D721Med (cell line): ENCODE measurements around the gene SLC20A1.

Experiments
- DNase-seq: peaks from one replicate; pipeline ENCODE4 v3.0.0; 2011; ENCODE audit warnings: low spot score; ENCODE audit not compliant: insufficient read length
- FAIRE-seq: peaks from 2 replicates; lab custom pipeline; 2011; peaks lifted over from hg19 to GRCh38; lab: Jason Lieb, UNC
- TF ChIP-seq, protein P1 (sequence below): IDR thresholded peaks from 2 replicates; pipeline ENCODE4 v1.5.1; 2012; ENCODE audit warnings: mild to moderate bottlenecking, control low read depth; ENCODE audit not compliant: insufficient read depth; ENCODE audit errors: missing control alignments

The SLC20A1 gene

DNA sequence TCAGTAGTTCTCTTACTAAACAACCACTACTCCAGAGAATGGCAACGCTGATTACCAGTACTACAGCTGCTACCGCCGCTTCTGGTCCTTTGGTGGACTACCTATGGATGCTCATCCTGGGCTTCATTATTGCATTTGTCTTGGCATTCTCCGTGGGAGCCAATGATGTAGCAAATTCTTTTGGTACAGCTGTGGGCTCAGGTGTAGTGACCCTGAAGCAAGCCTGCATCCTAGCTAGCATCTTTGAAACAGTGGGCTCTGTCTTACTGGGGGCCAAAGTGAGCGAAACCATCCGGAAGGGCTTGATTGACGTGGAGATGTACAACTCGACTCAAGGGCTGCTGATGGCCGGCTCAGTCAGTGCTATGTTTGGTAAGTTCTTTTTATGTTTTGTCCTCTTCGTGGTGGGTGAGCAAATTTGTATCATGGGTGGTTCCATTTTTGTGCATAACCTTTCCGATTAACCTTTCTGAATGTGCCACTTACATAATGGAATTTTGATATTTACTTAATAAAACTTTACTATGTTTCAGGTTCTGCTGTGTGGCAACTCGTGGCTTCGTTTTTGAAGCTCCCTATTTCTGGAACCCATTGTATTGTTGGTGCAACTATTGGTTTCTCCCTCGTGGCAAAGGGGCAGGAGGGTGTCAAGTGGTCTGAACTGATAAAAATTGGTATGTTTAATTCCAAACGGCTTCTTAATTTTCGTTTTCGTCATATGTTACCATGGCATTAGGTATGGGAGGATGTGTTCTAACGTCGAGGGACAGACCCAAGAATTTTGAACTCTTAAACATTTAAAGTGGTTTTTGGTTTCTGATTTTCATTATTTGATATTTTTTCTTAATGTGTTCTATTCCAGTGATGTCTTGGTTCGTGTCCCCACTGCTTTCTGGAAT is 1.3 kb downstream of the SLC20A1 start:
- TF ChIP-seq, protein P1, sequence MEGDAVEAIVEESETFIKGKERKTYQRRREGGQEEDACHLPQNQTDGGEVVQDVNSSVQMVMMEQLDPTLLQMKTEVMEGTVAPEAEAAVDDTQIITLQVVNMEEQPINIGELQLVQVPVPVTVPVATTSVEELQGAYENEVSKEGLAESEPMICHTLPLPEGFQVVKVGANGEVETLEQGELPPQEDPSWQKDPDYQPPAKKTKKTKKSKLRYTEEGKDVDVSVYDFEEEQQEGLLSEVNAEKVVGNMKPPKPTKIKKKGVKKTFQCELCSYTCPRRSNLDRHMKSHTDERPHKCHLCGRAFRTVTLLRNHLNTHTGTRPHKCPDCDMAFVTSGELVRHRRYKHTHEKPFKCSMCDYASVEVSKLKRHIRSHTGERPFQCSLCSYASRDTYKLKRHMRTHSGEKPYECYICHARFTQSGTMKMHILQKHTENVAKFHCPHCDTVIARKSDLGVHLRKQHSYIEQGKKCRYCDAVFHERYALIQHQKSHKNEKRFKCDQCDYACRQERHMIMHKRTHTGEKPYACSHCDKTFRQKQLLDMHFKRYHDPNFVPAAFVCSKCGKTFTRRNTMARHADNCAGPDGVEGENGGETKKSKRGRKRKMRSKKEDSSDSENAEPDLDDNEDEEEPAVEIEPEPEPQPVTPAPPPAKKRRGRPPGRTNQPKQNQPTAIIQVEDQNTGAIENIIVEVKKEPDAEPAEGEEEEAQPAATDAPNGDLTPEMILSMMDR, result no peak
- FAIRE-seq, result no peak
- DNase-seq, result no peak

DNA sequence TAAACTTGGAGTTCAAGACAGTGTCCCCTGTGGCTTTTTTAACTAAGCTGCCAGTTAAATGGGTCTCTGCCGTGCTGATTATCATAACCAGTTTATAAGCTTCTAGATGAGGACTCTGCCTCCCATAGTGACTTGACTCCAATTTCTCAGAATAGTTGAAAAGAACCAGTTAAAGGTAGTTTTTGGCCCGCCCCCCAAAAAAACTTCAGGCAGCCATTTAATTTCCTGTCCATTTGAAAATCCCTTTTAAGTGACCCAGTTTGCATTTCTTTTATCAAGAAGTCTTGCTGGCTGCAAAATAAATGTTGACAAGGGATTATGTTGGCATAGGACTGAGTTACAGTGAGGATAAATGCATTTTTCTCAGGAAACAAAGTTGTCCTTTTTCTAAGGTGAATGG is 2.3 kb downstream of the SLC20A1 start:
- FAIRE-seq, result no peak
- no peak for DNase-seq
- TF ChIP-seq, protein P1, result no peak

DNA sequence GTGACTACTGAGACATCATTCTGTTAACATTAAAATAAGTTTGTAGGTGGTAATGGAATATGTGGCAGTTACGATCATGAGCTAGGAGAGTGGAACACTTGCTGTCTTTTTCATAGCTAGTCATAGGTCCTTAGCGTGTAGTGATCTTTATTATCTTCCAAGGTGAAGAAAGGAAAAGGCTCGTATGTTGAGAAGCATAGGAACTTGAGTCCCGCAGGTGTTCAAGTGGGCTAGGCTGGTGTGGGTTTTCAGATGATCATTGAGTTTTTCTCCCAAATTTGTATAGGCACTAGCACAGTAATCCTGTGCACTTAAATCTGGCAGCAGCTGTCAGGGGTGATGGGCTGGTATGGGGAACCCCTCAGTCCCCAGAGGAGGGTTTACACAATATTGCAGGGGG is 10.9 kb downstream of the SLC20A1 start:
- DNase-seq (no peak), FAIRE-seq (no peak)
- TF ChIP-seq, protein P1, result no peak

DNA sequence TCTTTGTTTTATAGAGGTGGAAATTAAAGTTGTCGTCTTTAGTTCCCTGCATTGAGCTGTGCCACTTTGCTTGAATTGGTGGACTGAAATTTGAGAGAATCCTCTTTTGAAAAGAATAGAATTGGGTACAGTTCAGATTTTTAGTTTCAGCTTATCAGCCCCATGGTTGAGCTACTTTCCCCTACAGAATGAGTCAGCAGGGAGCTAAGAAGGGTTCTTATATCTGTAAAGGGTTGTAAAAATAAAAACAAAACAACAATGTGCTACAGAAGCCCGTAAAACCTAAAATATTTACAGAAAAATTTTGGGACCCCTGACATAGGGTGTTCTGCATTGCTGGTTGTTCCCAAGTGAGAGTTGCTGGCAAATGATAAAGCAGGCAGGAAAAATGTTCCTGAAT is 12.6 kb downstream of the SLC20A1 start:
- TF ChIP-seq, protein P1, result no peak
- no peak for DNase-seq
- FAIRE-seq, result no peak

DNA sequence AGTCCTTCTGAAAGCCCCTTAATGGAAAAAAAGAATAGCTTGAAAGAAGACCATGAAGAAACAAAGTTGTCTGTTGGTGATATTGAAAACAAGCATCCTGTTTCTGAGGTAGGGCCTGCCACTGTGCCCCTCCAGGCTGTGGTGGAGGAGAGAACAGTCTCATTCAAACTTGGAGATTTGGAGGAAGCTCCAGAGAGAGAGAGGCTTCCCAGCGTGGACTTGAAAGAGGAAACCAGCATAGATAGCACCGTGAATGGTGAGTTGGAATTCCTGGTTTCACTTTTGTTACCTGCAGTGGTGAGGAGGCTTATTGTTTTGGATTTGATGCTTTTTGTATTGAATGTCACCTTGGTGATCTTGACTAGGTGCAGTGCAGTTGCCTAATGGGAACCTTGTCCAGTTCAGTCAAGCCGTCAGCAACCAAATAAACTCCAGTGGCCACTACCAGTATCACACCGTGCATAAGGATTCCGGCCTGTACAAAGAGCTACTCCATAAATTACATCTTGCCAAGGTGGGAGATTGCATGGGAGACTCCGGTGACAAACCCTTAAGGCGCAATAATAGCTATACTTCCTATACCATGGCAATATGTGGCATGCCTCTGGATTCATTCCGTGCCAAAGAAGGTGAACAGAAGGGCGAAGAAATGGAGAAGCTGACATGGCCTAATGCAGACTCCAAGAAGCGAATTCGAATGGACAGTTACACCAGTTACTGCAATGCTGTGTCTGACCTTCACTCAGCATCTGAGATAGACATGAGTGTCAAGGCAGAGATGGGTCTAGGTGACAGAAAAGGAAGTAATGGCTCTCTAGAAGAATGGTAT is 13.3 kb downstream of the SLC20A1 start:
- no peak for FAIRE-seq
- TF ChIP-seq, protein P1, result no peak
- DNase-seq, result no peak

DNA sequence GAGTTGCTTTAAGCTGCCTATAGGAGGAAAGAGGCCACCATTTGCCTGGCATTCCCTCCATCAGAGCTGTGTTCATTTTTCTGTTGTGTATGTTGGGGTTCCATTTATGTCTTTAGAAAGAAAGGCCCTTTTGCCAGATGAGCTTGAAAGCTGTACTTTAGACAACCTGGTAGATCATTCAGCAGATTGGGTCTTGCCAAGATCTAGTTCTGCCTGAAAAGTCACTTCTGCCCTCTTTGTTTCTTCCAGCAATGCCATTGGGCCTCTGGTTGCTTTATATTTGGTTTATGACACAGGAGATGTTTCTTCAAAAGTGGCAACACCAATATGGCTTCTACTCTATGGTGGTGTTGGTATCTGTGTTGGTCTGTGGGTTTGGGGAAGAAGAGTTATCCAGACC is 14.4 kb downstream of the SLC20A1 start:
- TF ChIP-seq, protein P1, result no peak
- DNase-seq (no peak), FAIRE-seq (no peak)
